B cell (primary cell): Measurements from ENCODE around the gene IGF2BP1. TPM values are rescaled to one million over a fixed set of nuclear protein-coding genes. Genes with fewer than 3 reads are reported as not detected.

Source experiments
- ATAC-seq: fragments of 200-7000 bp; cut with Tn5 transposase; one replicate; pipeline ENCODE4 v1.10.0; 2021; ENCODE audit warnings: low read depth, mild to moderate bottlenecking, moderate number of reproducible peaks, moderate library complexity
- CTCF ChIA-PET: fragments of 350-600 bp; sonication (Branson Sonifier 250); formaldehyde crosslinking; loops from one replicate; lab custom pipeline; 2021; ENCODE audit warnings: antibody characterized with exemption, inconsistent platforms; lab: Charles Lee
- POLR2A ChIA-PET: fragments of 350-600 bp; sonication (Branson Sonifier 250); formaldehyde crosslinking; loops from one replicate; lab custom pipeline; 2021; ENCODE audit warnings: antibody characterized with exemption; lab: Charles Lee
- DNase-seq: peaks from one replicate; pipeline ENCODE4 v3.0.0; 2013
- H2AFZ ChIP-seq: 2 replicates; pipeline ENCODE4 v1.6.1; 2012; ENCODE audit warnings: mild to moderate bottlenecking, low read depth, low read length; ENCODE audit not compliant: insufficient read depth, poor library complexity, severe bottlenecking
- H3K27ac ChIP-seq, 2 donors: 1 replicate in 1 of 2; 2 replicates in 1 of 2; pipeline ENCODE4 v1.5.1; 2012 to 2013; ENCODE audit warnings: low read length in 2 of 2, mild to moderate bottlenecking in 2 of 2, moderate library complexity in 1 of 2
- H3K27me3 ChIP-seq, 4 experiments: fragments of 200-600 bp in 1 of 4; sonication (generic) in 1 of 4; replicated peaks in 1 of 4; 1 replicate in 2 of 4; 2 replicates in 2 of 4; pipeline versions ENCODE4 v1.6.1 to v1.7.0; 2013 to 2016; ENCODE audit warnings: low read length in 3 of 4, mild to moderate bottlenecking in 2 of 4, mixed read lengths in 1 of 4, moderate library complexity in 1 of 4; ENCODE audit not compliant: insufficient read depth in 4 of 4, control insufficient read depth in 3 of 4; ENCODE audit errors: control extremely low read depth in 1 of 4
- H3K36me3 ChIP-seq, 2 experiments: replicated peaks in 1 of 2; 1 replicate in 1 of 2; 2 replicates in 1 of 2; pipeline versions ENCODE4 v1.6.1 to v1.7.1; 2013; ENCODE audit warnings: low read length in 1 of 2; ENCODE audit not compliant: insufficient read depth in 2 of 2, control insufficient read depth in 1 of 2; ENCODE audit errors: control extremely low read depth in 1 of 2, extremely low read depth in 1 of 2
- H3K4me1 ChIP-seq, 2 donors: fragments of 200-600 bp in 1 of 2; sonication (generic) in 1 of 2; 1 replicate in 1 of 2; 2 replicates in 1 of 2; pipeline versions ENCODE4 v1.5.1 to v1.6.1; 2013 to 2017; ENCODE audit warnings: low read length in 2 of 2; ENCODE audit not compliant: control insufficient read depth in 2 of 2, insufficient read depth in 2 of 2
- H3K4me2 ChIP-seq: replicated peaks from 2 replicates; pipeline ENCODE3; 2012; ENCODE audit warnings: mild to moderate bottlenecking, low read depth, low read length; ENCODE audit not compliant: poor library complexity, severe bottlenecking
- H3K4me3 ChIP-seq, 5 experiments: fragments of 200-600 bp in 1 of 5; sonication (generic) in 1 of 5; 1 replicate in 3 of 5; 2 replicates in 2 of 5; pipeline versions ENCODE4 v1.5.1 to v1.7.0; 2011 to 2016; ENCODE audit warnings: low read length in 4 of 5, mild to moderate bottlenecking in 4 of 5, low read depth in 2 of 5, control low read depth in 1 of 5, moderate library complexity in 1 of 5; ENCODE audit not compliant: insufficient read depth in 1 of 5; ENCODE audit errors: control extremely low read depth in 1 of 5, extremely low read depth in 1 of 5
- H3K79me2 ChIP-seq: fragments of 200-600 bp; sonication (generic); one replicate; pipeline ENCODE4 v1.6.0; 2016; ENCODE audit warnings: low read length; ENCODE audit not compliant: control insufficient read depth, insufficient read depth
- H3K9ac ChIP-seq: fragments of 200-600 bp; sonication (generic); 2 replicates; pipeline ENCODE4 v1.6.1; 2017; ENCODE audit warnings: mild to moderate bottlenecking, low read length, moderate library complexity
- H3K9me3 ChIP-seq, 3 donors: one replicate each; pipeline versions ENCODE4 v1.6.1 to v1.7.1; 2013; ENCODE audit warnings: low read length in 2 of 3; ENCODE audit not compliant: control insufficient read depth in 2 of 3, insufficient read depth in 1 of 3; ENCODE audit errors: control extremely low read depth in 1 of 3
- H4K20me1 ChIP-seq: 2 replicates; pipeline ENCODE4 v1.6.0; 2012; ENCODE audit warnings: mild to moderate bottlenecking, low read length; ENCODE audit not compliant: insufficient read depth, control insufficient read depth, poor library complexity, severe bottlenecking
- H3K27ac Mint-ChIP-seq: one replicate; pipeline ENCODE4 v1.8.0; 2021; ENCODE audit warnings: mixed read lengths
- H3K27me3 Mint-ChIP-seq: one replicate; pipeline ENCODE4 v1.8.0; 2021; ENCODE audit warnings: mixed read lengths
- H3K4me1 Mint-ChIP-seq: one replicate; pipeline ENCODE4 v1.8.0; 2021; ENCODE audit warnings: mixed read lengths
- H3K4me3 Mint-ChIP-seq: one replicate; pipeline ENCODE4 v1.8.0; 2021; ENCODE audit warnings: mixed read lengths
- H3K9me3 Mint-ChIP-seq: one replicate; pipeline ENCODE4 v1.8.0; 2022; ENCODE audit warnings: mixed read lengths; ENCODE audit not compliant: insufficient read depth
- CTCF ChIP-seq: fragments of 200-600 bp; IDR thresholded peaks from one replicate; pipeline ENCODE4 v1.8.0; 2022; ENCODE audit warnings: antibody characterized with exemption, mild to moderate bottlenecking
- EZH2 ChIP-seq: IDR thresholded peaks from 2 replicates; pipeline ENCODE4 v1.6.1; 2012; ENCODE audit warnings: borderline replicate concordance, low read depth, mild to moderate bottlenecking, moderate library complexity, low read length; ENCODE audit not compliant: insufficient read depth, poor library complexity, severe bottlenecking
- WGBS: methylation state at CpG from one replicate; pipeline ENCODE4 v1.1.5; 2013; ENCODE audit warnings: missing lambda C conversion rate; ENCODE audit not compliant: insufficient coverage; 5-methylcytosine and 5-hydroxymethylcytosine counted together
- intact Hi-C: fragments of 100-400 bp; cut with micrococcal nuclease; formaldehyde crosslinking; loops from one replicate; pipeline ENCODE4 v1.10.0; 2022
- polyA plus RNA-seq: library from polyadenylated mRNA; depleted of rRNA; stranded (reverse); fragments of >200 nt; gene quantifications from 2 replicates; pipeline ENCODE4 v1.2.3, GENCODE V29; 2012
- total RNA-seq, 2 donors: library from RNA; stranded (reverse); fragments of 120-200 nt in 1 of 2; gene quantifications; 1 replicate in 1 of 2; 2 replicates in 1 of 2; pipeline versions ENCODE4 v1.2.3 to v1.2.4, GENCODE V29; 2013 to 2022

The IGF2BP1 gene
- total and polyA plus RNA-seq, 2 donors (not counting 1 experiment from before 2014, with no cell fraction given), result not detected

GRCh38 chr17:48981927-48982539 is 15.2 kb upstream of the IGF2BP1 start:
- ChIA-PET CTCF (no interaction called here), POLR2A (no interaction called here)
- peaks cover 19% of the 10 kb centered on the region for H3K27me3 Mint-ChIP-seq
- H3K9me3 Mint-ChIP-seq, result peaks cover 4% of the 10 kb centered on the region
- H3K4me2 ChIP-seq, result no peak overlapping the region
- no peaks in the 10 kb centered on the region for H4K20me1 ChIP-seq
- H3K4me3 Mint-ChIP-seq, result no peak overlapping the region
- H3K36me3 ChIP-seq, result no peaks in the 10 kb centered on the region
- DNase-seq (no peak), ATAC-seq (no peak)
- no peaks in the 10 kb centered on the region for H3K79me2 ChIP-seq
- 100% methylated on average over 1 of the region's 3 CpGs for WGBS
- peaks cover 0 to 14% (median 0%) of the 10 kb centered on the region in 3 donors for H3K9me3 ChIP-seq
- intact Hi-C loops, result no loop called here
- no peak overlapping the region for H3K9ac ChIP-seq
- no peak for TF ChIP-seq EZH2
- no peak for TF ChIP-seq CTCF
- H3K27ac ChIP-seq, result no peak overlapping the region
- no peak overlapping the region for H2AFZ ChIP-seq
- peaks cover 0 to 3% (median 2%) of the 10 kb centered on the region in 4 experiments for H3K27me3 ChIP-seq
- H3K27ac Mint-ChIP-seq, result no peak overlapping the region
- H3K4me1 ChIP-seq, result no peaks in the 10 kb centered on the region
- no peaks in the 10 kb centered on the region for H3K4me1 Mint-ChIP-seq
- no peak overlapping the region for H3K4me3 ChIP-seq

GRCh38 chr17:48985436-48986245 is 11.5 kb upstream of the IGF2BP1 start:
- ChIA-PET POLR2A (no interaction called here), CTCF (interaction anchor here (0.6 kb wide), 1 partner anchor 18 kb away, joined by 3 read pairs; no protein-coding TSS in a partner anchor)
- Histone ChIP-seq H3K4me3 (no peak overlapping the region), H3K9me3 (peaks cover 0 to 10% (median 0%) of the 10 kb centered on the region in 3 donors), H3K27ac (no peak overlapping the region), H3K79me2 (no peaks in the 10 kb centered on the region), H3K27me3 (peaks cover 0 to 15% (median 10%) of the 10 kb centered on the region in 4 experiments), H3K9ac (no peak overlapping the region), H4K20me1 (no peaks in the 10 kb centered on the region), H2AFZ (no peak overlapping the region), H3K36me3 (no peaks in the 10 kb centered on the region), H3K4me2 (no peak overlapping the region), H3K4me1 (no peaks in the 10 kb centered on the region)
- intact Hi-C loops, result no loop called here
- TF ChIP-seq CTCF (no peak), EZH2 (no peak)
- Mint-ChIP-seq H3K27me3 (peaks cover 36% of the 10 kb centered on the region), H3K9me3 (peaks cover 4% of the 10 kb centered on the region), H3K27ac (no peak overlapping the region), H3K4me3 (no peak overlapping the region), H3K4me1 (no peaks in the 10 kb centered on the region)
- no peak for ATAC-seq
- WGBS, result 77% methylated on average over 4 of the region's 13 CpGs
- no peak for DNase-seq
